Right atrium auricular region (tissue), 2 donors: Measurements from ENCODE around the gene TNFRSF19. TPM values are rescaled to one million over a fixed set of nuclear protein-coding genes. Genes with fewer than 3 reads are reported as not detected.
A peak's percentile ranks its signal among the peaks of the same experiment; 100 is the strongest.

ENCODE experiments used
- DNase-seq: peaks from one replicate; pipeline ENCODE4 v3.0.0-alpha.2; 2019; ENCODE audit warnings: low spot score
- H3K27ac ChIP-seq, 2 donors: fragments of 200-600 bp; sonication (generic); 1 replicate in 1 of 2; 2 replicates in 1 of 2; pipeline ENCODE4 v1.5.1; 2016 to 2019
- H3K27me3 ChIP-seq, 2 donors: fragments of 200-600 bp; sonication (generic); one replicate each; pipeline versions ENCODE4 v1.5.1 to v1.6.0; 2017 to 2019
- H3K36me3 ChIP-seq: fragments of 200-600 bp; sonication (generic); one replicate; pipeline ENCODE4 v1.5.1; 2016
- H3K4me1 ChIP-seq, 2 donors: fragments of 200-600 bp; sonication (generic); one replicate each; pipeline versions ENCODE4 v1.5.1 to v1.6.0; 2017 to 2019
- H3K4me3 ChIP-seq, 2 donors: fragments of 200-600 bp; sonication (generic); 1 replicate in 1 of 2; 2 replicates in 1 of 2; pipeline ENCODE4 v1.5.1; 2017 to 2019; ENCODE audit warnings: mild to moderate bottlenecking in 1 of 2, moderate library complexity in 1 of 2
- H3K9me3 ChIP-seq, 2 donors: fragments of 200-600 bp; sonication (generic); one replicate each; pipeline ENCODE4 v1.5.1; 2019
- CTCF ChIP-seq, 2 donors: fragments of 200-600 bp; sonication (generic); IDR thresholded peaks; one replicate each; pipeline ENCODE4 v1.5.1; 2019; ENCODE audit warnings: antibody characterized with exemption in 2 of 2
- total RNA-seq, 2 donors: library from RNA; depleted of rRNA; stranded (reverse); fragments of >200 nt; gene quantifications; one replicate each; pipeline ENCODE4 v1.1.0, GENCODE V29; 2016

The TNFRSF19 gene
- total RNA-seq, 2 donors from 2014 or later: 32.2 to 38.5 TPM

GRCh38 chr13:23612731-23613130, 42.5 kb downstream of the TNFRSF19 start:
- Histone ChIP-seq H3K27ac (no peak overlapping the region), H3K9me3 (no peaks in the 10 kb centered on the region), H3K36me3 (no peaks in the 10 kb centered on the region), H3K4me3 (no peak overlapping the region), H3K27me3 (no peaks in the 10 kb centered on the region), H3K4me1 (peaks cover 0 to 46% of the 10 kb centered on the region in 2 donors)
- no peak for DNase-seq
- TF ChIP-seq CTCF (IDR thresholded peaks at IDR 0.05): no peak

- Histone ChIP-seq H3K27ac (no peak overlapping the region), H3K4me1 (peaks cover 0 to 46% of the 10 kb centered on the region in 2 donors), H3K4me3 (no peak overlapping the region), H3K27me3 (no peaks in the 10 kb centered on the region), H3K36me3 (no peaks in the 10 kb centered on the region), H3K9me3 (no peaks in the 10 kb centered on the region)
- TF ChIP-seq CTCF (IDR thresholded peaks at IDR 0.05): no peak
- DNase-seq: no peak
Observed at GRCh38 chr13:23613596-23613995, 43.4 kb downstream of the TNFRSF19 start.

GRCh38 chr13:23615395-23616081, 45.3 kb downstream of the TNFRSF19 start:
- Histone ChIP-seq H3K4me3 (no peak overlapping the region), H3K27ac (no peak overlapping the region), H3K9me3 (no peaks in the 10 kb centered on the region), H3K4me1 (peaks cover 0 to 28% of the 10 kb centered on the region in 2 donors), H3K27me3 (no peaks in the 10 kb centered on the region), H3K36me3 (no peaks in the 10 kb centered on the region)
- DNase-seq: no peak
- TF ChIP-seq CTCF (IDR thresholded peaks at IDR 0.05): no peak

- Histone ChIP-seq H3K36me3 (no peaks in the 10 kb centered on the region), H3K4me1 (peaks cover 0 to 27% of the 10 kb centered on the region in 2 donors), H3K4me3 (no peak overlapping the region), H3K9me3 (no peaks in the 10 kb centered on the region), H3K27me3 (no peaks in the 10 kb centered on the region), H3K27ac (no peak overlapping the region)
- DNase-seq: no peak
- TF ChIP-seq CTCF (IDR thresholded peaks at IDR 0.05): no peak
Observed at GRCh38 chr13:23616228-23616627, 46.0 kb downstream of the TNFRSF19 start.

- Histone ChIP-seq H3K4me3 (no peak overlapping the region), H3K4me1 (peaks cover 0 to 23% of the 10 kb centered on the region in 2 donors), H3K36me3 (no peaks in the 10 kb centered on the region), H3K27ac (peak overlapping the region; percentile 55 to 85), H3K9me3 (no peaks in the 10 kb centered on the region), H3K27me3 (no peaks in the 10 kb centered on the region)
- no peak for DNase-seq
- TF ChIP-seq CTCF (IDR thresholded peaks at IDR 0.05): no peak
Observed at GRCh38 chr13:23617551-23618024, 47.4 kb downstream of the TNFRSF19 start.

GRCh38 chr13:23618341-23618740, 48.1 kb downstream of the TNFRSF19 start:
- H3K27ac ChIP-seq: peak overlapping the region; percentile 55 to 85

More at GRCh38 chr13:23618341-23618740, 48.1 kb downstream of the TNFRSF19 start:
- H3K4me1 ChIP-seq: peaks cover 0 to 23% of the 10 kb centered on the region in 2 donors
- DNase-seq: no peak
- H3K9me3 ChIP-seq: no peaks in the 10 kb centered on the region
- TF ChIP-seq CTCF (IDR thresholded peaks at IDR 0.05): no peak
- H3K27me3 ChIP-seq: no peaks in the 10 kb centered on the region
- no peaks in the 10 kb centered on the region for H3K36me3 ChIP-seq
- no peak overlapping the region for H3K4me3 ChIP-seq
